ENCODE data around the gene HM13.

DNA sequence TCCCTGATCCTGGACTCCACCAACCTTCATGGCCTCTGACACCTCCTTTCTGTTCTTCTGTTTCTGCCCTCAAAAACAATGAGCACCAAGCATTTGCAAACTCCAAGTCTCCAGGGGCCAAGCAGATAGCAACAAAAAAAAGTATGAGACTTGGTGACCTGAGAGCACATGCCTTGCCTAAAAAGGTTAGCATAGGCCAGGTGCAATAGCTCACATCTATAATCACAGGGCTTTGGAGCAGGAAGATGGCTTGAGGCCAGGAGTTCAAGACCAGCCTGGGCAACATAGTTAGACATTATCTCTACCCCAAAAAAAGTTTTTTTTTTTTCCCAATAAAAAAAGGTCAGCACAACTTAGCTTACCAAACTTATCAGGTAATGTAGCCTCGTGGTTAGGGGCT lies 13.7 kb upstream of the HM13 start:
- TF ChIP-seq, protein P1, sequence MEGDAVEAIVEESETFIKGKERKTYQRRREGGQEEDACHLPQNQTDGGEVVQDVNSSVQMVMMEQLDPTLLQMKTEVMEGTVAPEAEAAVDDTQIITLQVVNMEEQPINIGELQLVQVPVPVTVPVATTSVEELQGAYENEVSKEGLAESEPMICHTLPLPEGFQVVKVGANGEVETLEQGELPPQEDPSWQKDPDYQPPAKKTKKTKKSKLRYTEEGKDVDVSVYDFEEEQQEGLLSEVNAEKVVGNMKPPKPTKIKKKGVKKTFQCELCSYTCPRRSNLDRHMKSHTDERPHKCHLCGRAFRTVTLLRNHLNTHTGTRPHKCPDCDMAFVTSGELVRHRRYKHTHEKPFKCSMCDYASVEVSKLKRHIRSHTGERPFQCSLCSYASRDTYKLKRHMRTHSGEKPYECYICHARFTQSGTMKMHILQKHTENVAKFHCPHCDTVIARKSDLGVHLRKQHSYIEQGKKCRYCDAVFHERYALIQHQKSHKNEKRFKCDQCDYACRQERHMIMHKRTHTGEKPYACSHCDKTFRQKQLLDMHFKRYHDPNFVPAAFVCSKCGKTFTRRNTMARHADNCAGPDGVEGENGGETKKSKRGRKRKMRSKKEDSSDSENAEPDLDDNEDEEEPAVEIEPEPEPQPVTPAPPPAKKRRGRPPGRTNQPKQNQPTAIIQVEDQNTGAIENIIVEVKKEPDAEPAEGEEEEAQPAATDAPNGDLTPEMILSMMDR (IDR thresholded peaks at IDR 0.05; ENCODE audit: low read depth, low read length, missing input control): no peak
- TF ChIP-seq YY1 (IDR thresholded peaks at IDR 0.05): no peak
- TF ChIP-seq, protein P2, sequence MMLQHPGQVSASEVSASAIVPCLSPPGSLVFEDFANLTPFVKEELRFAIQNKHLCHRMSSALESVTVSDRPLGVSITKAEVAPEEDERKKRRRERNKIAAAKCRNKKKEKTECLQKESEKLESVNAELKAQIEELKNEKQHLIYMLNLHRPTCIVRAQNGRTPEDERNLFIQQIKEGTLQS (IDR thresholded peaks at IDR 0.05): no peak
- no peak for TF ChIP-seq EGR1 (IDR thresholded peaks at IDR 0.05; ENCODE audit: low read depth in 2 of 2)
- no peak for TF ChIP-seq JUND (IDR thresholded peaks at IDR 0.05)
- TF ChIP-seq, protein P3, sequence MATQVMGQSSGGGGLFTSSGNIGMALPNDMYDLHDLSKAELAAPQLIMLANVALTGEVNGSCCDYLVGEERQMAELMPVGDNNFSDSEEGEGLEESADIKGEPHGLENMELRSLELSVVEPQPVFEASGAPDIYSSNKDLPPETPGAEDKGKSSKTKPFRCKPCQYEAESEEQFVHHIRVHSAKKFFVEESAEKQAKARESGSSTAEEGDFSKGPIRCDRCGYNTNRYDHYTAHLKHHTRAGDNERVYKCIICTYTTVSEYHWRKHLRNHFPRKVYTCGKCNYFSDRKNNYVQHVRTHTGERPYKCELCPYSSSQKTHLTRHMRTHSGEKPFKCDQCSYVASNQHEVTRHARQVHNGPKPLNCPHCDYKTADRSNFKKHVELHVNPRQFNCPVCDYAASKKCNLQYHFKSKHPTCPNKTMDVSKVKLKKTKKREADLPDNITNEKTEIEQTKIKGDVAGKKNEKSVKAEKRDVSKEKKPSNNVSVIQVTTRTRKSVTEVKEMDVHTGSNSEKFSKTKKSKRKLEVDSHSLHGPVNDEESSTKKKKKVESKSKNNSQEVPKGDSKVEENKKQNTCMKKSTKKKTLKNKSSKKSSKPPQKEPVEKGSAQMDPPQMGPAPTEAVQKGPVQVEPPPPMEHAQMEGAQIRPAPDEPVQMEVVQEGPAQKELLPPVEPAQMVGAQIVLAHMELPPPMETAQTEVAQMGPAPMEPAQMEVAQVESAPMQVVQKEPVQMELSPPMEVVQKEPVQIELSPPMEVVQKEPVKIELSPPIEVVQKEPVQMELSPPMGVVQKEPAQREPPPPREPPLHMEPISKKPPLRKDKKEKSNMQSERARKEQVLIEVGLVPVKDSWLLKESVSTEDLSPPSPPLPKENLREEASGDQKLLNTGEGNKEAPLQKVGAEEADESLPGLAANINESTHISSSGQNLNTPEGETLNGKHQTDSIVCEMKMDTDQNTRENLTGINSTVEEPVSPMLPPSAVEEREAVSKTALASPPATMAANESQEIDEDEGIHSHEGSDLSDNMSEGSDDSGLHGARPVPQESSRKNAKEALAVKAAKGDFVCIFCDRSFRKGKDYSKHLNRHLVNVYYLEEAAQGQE (IDR thresholded peaks at IDR 0.05): no peak
- no peak for TF ChIP-seq RAD21 (IDR thresholded peaks at IDR 0.05)
- no peak for TF ChIP-seq SP1 (IDR thresholded peaks at IDR 0.05)

All from liver (tissue), 3 donors.